HG03064 (cell line): ENCODE data around the gene OBSCN.
"Not testable (repeated sequence)": the region's sequence is repeated elsewhere in the genome, so short reads cannot be mapped to it uniquely, and the experiment has no call there.

Source experiments
- ATAC-seq: cut with Tn5 transposase; IDR thresholded peaks from one replicate; pipeline ENCODE4 v1.9.1; 2021; ENCODE audit warnings: low read depth; ENCODE audit not compliant: unreplicated experiment

Gene OBSCN

DNA sequence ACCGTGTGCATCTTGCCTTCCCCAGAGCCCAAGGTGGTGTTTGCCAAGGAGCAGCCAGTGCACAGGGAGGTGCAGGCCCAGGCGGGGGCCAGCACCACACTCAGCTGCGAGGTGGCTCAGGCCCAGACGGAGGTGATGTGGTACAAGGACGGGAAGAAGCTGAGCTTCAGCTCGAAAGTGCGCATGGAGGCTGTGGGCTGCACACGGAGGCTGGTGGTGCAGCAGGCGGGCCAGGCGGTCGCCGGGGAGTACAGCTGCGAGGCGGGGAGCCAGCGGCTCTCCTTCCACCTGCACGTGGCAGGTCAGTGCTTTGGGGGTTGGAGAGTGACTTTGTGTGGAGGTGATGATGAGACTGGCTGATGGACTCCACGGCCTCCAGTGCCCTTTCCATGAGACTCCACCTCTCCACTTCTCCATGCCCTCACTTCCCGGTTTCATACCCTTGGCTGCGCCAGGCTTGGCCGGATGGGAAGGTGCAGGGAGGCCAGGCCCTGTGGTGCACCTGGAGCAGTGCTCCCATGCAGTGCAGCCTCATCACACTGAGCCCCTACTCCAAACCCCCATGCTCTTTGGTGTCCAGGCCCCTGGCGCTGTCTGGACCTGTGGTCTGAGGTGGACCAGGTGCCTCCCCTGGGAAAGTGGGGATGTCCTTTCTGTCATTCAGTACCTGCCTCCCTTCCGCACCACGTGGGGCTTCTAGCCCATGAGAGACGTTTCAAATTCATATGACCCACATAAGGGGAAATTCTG is 49.0 kb downstream of the OBSCN start:
- ATAC-seq: no peak

DNA sequence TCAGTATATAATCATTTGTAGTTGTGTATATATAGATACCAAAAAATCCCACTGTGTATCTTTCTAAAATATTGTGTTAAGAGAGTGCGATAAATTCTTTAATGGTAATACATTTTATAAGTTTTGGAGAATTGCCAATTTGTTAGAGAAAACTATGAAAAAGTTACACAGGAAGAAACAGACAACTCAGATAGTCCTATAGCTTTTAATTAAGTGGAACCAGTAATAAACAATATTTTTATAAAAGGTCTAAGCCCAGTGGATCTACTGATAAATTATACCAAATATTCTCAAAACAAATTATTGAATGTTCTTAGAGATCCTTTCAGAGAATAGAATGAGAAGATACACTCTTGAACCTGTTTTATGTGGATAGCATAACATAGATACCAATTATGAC is 50.6 kb downstream of the OBSCN start:
- no peak for ATAC-seq

GRCh38 chr1:228259368-228259894 is 51.6 kb downstream of the OBSCN start:
- ATAC-seq: no peak

- ATAC-seq: no peak
These were observed 52.1 kb downstream of the OBSCN start for GRCh38 chr1:228259951-228260350.

DNA sequence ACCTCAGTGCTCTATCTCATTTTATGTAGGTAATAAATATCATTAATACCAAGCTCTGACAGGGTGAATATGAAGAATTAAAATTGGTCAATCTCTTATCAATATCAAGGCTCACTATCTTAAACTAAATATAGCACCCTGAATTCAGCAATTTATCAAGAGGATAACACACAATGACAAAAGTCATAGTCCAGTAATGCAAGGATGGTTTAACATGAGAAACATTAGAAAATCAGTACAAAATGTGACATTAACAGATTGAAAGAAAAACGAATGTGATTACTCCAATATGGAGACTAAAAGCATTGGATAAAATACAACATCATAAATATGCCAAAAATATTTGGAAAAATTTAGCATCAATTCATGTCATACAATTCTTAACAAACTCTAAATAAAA is 53.9 kb downstream of the OBSCN start:
- ATAC-seq: no peak

GRCh38 chr1:228262475-228262874 is 54.6 kb downstream of the OBSCN start:
- ATAC-seq: no peak

GRCh38 chr1:228263636-228264035 is 55.8 kb downstream of the OBSCN start:
- ATAC-seq: no peak

DNA sequence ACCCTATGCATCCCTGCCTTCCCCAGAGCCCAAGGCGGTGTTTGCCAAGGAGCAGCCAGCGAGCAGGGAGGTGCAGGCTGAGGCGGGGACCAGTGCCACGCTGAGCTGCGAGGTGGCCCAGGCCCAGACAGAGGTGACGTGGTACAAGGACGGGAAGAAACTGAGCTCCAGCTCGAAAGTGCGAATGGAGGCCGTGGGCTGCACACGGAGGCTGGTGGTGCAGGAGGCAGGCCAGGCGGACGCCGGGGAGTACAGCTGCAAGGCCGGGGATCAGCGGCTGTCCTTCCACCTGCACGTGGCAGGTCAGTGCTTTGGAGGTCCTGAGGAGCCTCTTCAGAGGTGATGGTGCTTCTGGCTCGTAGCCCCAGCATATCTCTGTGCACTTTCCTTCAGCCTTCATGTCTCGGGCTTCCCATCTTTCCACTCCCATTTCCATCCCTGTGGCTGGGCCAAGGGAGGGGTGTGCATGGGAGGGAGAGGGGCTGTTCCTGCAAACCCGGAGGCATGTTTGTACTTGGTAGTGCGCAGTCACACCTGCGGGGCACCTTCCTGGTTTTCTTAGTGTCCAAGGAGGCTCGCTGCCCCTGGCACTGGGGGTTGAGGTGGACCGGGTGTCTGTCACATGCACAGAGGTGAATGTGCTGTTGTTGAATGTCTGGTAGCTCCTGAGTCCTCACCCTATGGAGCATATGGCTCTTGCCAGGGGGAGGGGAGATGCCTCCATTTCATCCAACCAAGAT is 56.4 kb downstream of the OBSCN start:
- no peak for ATAC-seq

DNA sequence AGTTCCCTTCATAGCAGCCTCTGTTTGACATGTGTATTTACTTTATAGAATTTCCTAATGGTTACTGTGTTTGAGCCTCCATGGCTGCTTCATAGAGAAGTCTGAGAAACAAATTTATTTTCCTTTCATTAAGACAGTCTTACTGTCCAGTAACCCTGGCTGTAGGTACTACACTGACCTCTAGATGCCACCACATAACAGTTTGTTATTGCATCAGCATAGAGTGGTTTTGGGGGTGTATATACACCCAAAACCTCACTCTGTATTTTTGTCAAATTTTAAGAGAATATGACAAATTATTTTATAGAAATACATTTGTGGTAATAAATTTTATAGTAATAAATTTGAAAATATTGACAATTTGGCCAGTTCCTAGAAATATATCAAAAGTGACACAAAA is 57.3 kb downstream of the OBSCN start:
- ATAC-seq: no peak

DNA sequence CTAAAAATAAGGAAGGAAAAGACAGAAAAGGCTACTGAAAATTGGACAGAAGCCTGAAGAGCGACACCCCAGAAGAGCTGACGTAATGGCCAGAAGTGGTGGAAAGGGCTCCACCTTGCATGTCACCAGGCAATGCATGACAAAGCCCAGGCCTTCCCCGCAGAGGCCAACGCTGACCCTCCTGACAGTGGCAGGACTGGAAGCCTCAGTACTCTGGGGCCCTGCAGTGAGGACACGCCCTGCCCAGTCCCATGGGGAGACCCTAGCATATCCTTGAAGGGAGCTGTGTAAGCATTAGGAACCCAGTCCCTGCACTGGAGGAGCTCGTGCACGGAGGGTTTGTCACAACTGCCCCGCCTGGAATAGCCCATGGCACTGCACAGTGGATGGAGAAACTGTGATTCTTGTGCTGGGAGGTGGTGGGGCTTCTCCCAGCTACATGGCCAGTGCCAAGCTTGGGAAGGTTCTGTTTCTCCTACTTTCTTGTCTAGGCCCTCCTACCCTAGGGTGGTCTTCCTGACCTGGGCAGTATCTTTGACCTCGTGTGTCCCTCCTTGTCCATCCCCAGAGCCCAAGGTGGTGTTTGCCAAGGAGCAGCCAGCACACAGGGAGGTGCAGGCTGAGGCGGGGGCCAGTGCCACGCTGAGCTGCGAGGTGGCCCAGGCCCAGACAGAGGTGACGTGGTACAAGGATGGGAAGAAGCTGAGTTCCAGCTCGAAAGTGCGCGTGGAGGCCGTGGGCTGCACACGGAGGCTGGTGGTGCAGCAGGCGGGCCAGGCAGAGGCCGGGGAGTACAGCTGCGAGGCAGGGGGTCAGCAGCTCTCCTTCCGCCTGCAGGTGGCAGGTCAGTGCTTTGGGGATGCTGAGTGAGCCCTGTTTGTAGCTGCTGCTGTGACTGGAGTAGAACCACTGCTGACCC is 60.4 kb downstream of the OBSCN start:
- no peak for ATAC-seq

- ATAC-seq: no peak
These were observed 61.0 kb downstream of the OBSCN start for GRCh38 chr1:228268881-228269265.

GRCh38 chr1:228269431-228269830 is 61.6 kb downstream of the OBSCN start:
- ATAC-seq: not testable (repeated sequence)

- no peak for ATAC-seq
These were observed 62.2 kb downstream of the OBSCN start for GRCh38 chr1:228270032-228270431.

DNA sequence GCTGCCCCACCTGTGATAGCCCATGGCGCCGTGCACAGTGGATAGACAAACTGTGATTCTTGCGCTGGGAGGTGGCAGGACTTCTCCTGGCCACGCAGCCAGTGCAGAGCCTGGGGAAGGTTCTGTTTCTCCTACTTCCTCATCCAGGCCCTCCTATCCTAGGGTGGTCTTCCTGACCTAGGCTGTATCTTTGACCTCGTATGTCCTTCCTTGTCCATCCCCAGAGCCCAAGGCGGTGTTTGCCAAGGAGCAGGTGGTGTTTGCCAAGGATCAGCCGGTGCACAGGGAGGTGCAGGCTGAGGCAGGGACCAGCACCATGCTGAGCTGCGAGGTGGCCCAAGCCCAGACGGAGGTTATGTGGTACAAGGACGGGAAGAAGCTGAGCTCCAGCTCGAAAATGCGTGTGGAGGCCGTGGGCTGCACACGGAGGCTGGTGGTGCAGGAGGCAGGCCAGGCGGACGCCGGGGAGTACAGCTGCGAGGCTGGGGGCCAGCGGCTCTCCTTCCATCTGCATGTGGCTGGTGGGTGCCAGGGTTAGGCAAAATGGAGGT is 63.9 kb downstream of the OBSCN start:
- ATAC-seq: no peak

DNA sequence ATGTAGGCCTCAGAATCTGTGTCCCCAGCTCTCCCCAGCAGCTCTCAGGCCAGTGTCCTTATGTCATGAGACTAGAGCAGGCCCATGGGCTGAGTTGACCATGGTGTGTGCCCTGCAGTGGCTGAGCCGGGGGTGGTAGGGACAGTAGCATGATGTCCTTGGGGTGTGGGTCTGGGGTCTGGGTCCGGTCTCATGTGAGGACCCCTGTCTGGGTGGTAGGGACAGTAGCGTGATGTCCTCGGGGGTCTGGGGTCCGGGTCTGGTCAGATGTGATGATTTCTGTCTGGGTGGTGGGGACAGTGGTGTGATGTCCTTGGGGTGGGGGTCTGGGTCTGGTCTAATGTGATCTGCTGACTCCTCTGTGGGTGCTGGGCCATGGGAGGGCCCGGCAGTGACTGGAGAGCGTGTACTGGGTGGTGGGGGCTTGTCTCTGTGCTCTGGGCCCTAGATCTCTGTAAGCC is 64.5 kb downstream of the OBSCN start:
- ATAC-seq: no peak

DNA sequence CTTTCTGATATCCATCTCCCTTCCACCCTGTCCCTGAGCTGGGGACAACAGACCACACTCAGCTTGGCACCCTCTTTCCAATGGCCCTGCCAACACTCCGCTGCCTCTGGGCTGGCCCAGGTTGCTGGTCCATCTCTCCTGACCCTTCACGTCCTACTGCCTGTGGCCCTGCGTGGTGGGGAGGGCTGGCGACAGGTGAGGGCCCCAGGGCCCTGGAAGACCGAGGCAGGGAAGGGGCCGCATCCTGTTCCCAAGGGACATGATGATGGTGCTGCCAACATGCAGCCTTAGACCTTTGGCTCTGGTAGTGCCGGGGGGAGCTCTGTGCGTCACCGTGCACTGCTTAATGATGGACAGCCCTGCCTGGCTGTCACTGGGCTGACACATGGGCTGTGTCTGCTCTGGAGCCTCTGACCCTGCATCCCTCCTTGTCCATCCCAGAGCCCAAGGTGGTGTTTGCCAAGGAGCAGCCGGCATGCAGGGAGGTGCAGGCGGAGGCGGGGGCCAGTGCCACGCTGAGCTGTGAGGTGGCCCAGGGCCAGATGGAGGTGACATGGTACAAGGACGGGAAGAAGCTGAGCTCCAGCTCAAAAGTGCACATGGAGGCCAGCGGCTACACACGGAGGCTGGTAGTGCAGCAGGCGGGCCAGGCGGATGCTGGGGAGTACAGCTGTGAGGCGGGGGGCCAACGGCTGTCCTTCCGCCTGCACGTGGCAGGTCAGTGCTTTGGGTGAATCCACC is 65.2 kb downstream of the OBSCN start:
- ATAC-seq: no peak

- no peak for ATAC-seq
These were observed 66.0 kb downstream of the OBSCN start for GRCh38 chr1:228273720-228274451.

DNA sequence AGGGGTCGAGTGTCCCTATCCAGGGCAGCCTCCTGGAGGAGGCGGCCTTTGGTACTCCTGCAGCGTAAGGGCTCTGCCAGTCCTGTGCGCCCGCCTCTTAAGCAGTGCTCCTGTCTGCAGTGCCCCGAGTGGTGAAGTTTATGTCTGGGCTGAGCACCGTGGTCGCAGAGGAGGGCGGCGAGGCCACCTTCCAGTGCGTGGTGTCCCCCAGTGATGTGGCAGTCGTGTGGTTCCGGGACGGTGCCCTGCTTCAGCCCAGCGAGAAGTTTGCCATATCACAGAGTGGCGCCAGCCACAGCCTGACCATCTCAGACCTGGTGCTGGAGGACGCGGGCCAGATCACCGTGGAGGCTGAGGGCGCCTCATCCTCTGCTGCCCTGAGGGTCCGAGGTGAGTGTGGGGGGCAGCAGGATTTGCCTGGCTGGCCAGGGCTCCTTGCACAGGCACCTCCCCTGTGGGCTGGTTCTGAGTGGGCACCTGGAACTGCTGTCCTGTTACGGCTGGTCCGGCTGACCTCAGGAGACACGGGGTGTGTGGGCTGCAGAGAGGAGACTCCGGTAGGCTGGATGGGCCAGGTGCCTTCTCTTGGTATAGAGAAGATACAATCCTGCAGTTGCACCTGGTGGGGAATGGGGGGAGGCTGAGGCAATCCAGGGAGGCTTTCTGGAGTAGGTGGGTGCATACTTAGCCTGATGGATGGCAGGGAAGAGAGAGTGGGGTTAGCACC is 66.8 kb downstream of the OBSCN start:
- no peak for ATAC-seq

- ATAC-seq: no peak
These were observed 67.3 kb downstream of the OBSCN start for GRCh38 chr1:228275179-228275429.
